DMS 273 (cell line): Measurements from ENCODE around the gene ZDHHC17.
A peak's percentile ranks its signal among the peaks of the same experiment; 100 is the strongest.
"Not testable (repeated sequence)": the region's sequence is repeated elsewhere in the genome, so short reads cannot be mapped to it uniquely, and the experiment has no call there.

ENCODE experiments used
- DNase-seq: peaks from one replicate; lab custom pipeline; 2025; ENCODE audit not compliant: unreplicated experiment; lab: John Stamatoyannopoulos, UW

ZDHHC17 gene, protein sequence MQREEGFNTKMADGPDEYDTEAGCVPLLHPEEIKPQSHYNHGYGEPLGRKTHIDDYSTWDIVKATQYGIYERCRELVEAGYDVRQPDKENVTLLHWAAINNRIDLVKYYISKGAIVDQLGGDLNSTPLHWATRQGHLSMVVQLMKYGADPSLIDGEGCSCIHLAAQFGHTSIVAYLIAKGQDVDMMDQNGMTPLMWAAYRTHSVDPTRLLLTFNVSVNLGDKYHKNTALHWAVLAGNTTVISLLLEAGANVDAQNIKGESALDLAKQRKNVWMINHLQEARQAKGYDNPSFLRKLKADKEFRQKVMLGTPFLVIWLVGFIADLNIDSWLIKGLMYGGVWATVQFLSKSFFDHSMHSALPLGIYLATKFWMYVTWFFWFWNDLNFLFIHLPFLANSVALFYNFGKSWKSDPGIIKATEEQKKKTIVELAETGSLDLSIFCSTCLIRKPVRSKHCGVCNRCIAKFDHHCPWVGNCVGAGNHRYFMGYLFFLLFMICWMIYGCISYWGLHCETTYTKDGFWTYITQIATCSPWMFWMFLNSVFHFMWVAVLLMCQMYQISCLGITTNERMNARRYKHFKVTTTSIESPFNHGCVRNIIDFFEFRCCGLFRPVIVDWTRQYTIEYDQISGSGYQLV

DNA sequence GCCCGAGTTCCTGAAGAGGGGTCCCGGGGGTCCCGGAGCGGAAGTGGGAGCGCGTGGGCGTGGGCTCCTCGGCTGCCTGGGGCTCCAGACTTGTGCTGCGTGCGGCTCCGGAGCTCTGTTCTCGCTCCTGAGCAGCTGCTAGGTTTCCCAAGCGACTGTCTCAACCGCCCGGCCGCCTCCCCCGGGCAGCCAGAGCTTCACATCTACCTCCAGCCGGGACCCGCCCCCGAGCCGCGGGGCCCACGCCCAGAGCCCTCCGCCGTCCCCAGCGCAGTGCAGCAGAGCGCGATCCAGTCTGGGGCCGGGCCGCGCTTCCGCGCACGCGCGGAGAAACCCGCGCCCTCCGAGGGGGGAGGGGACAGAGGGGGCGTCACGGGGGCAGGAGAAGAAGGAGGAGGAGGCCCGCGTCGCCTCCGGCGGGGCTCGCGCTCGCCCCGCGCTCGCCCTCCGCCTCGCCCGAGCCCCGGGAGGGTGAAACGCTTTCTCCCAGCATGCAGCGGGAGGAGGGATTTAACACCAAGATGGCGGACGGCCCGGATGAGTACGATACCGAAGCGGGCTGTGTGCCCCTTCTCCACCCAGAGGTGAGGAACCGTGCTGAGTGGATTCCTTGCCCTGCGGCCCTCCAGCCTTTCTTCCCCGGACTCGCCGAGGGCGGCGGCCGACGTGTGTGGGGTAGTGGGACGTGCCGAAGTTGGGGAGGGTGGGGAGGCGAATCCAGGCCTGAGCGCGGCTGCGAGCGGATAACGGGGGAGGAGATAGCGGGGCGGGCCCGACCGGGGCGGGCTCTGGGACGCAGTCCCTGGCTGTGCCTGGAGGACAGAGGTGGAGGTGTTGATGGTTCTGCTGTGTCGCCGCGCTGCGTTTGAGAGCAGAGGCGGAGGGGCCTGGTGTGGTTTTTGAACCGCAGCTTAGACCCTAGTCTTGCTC, at the start of gene ZDHHC17:
TSS of gene ZDHHC17 (plus strand) at position 370 of the 930 bp plus-strand sequence. CDS start at position 492, 122 bp downstream.
- peak; percentile 99 for DNase-seq

DNA sequence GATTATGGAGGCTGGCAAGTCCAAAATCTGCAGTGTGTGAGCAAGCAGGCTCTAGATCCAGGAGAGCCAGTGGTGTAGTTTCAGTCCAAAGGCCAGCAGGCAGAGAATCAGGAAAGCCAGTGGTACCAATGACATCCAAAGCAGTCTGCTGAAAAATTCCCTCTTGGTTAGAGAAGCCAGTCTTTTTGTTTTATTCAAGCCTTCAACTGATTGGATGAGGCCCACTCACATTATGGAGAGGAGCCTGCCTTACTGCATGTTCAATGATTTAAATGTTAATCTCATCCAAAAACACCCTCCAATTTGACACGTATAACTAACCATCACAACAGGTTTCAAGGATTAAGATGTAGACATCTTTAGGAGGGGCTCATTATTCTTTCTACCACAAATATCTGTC, 49.5 kb upstream of the ZDHHC17 start:
- DNase-seq = no peak

DNA sequence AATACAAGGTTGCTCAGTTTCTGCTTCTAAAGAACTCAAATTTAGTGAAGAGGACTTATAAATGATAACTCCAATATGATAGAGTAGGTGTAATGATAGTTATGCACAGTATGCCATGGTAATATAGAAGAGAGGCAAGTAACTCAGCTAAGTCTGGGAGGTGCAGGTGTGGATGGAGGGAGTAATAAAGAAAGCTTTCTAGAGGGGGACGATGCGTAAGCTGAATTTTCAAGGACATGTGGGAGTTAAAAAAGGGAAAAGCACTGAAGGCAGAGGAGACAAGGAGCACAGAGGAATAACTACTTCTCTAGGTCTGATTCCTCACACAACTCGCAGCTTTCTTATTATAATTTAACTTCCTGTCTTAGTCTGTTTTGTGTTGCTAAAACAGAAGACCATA, 49.1 kb upstream of the ZDHHC17 start:
- no peak for DNase-seq

DNA sequence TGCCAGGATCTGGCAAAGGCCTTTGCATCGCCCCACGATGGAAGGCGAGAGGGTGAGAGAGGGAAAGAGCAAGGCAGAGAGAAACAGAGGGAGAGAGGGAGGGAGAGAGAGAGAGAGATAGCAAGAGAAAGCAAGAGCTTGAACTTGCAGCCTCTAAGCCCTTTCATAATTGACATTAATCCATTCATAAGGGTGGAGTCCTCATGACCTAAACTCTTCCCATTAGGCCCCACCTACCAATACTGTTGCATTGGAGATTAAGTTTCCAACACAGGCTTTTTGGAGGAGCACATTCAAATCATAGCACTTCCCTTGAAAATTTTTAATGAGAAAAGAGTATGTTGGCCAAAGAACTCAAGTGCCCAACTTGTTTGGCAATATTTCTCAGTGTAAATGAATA, 48.6 kb upstream of the ZDHHC17 start:
- no peak for DNase-seq

DNA sequence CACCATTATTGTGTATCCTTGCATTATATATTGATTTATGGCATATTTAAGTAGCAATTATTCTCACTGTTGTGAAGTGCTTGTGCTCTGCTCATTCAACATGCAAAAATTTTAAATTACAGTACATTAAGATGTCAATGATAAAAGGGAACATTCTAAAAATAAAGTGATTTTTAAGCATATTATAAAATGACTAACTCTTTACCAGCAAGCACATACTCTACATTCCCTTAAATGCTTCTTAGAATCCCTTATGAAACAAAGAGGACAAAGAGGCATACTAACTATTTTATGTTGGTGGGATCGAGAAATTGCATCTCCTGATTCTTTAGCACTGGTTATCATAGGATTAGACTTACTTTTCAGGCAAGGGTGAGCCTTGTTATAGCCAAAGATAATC, 46.6 kb upstream of the ZDHHC17 start:
- DNase-seq = no peak

DNA sequence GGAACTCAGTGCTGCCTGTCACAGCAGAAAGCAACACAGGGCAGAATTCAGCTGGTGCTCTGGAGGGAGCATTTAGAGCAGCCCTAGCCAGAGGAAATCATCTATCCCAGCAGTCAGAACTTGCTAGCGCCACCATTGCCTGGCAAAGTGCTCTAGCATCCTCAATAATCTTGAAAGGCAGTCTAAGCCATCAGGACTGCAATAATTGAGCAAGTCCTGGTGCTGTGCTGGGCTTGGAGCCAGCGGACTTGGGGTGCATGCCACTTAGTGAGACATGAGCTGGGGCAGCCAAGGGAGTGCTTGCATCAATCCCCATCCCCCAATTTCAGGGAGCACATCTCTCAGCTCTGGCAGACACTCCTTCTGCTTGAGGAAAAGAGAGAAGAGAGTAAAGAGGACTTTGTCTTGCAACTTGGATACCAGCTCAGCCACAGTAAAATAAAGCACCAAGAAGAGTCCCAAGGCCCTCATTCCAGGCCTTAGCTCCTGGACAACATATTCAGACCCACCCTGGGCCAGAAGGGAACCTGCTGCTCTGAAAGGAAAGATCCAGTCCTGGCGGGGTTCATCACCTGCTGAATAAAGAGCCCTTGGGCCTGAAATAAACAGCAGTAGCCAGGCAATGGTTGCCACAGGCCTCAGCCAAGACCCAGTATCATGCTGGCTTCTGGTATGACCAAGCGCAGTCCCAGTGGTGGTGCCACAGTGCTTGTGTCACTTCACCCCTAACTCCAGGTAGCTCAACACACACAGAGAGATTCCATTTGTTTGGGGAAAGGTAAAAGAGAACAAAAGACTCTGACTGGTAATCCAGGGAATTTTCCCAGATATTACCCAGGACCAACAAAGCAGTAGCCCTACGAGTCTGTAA, 44.5 kb upstream of the ZDHHC17 start:
- no peak for DNase-seq

DNA sequence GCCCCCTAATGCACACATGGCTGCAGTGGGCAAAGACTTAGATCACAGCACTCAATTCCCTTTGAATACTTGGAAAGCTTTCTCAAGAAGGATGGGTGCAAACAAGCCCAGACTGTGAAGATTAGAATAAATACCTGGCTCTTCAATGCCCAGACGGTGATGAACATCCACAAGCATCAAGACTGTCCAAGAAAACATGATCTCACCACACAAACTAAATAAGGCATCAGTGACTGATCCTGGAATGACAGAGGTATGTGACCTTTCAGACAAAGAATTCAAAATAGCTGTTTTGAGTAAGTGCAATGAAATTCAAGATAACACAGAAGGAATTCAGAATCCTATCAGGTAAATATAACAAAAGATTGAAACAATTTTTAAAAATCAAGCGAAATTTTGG, 43.8 kb upstream of the ZDHHC17 start:
- DNase-seq = no peak

DNA sequence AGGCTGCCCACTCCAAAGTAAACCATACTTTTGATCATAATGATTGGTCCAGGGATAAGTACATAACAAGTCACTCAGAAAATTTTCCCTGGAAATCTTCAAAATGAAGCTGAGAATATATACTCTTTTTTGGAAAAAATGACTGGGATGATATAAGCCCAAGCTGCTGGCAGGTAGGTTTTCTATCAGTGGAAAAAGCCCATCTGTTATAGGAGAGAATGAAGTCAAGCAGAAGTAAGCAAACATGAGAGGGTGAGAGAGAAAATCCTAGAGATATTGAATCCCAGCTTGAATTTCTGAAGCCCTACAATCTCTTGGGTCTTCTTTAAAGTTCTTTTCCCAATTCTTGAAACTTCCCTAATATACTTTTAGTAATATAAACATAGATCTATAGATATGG, 37.3 kb upstream of the ZDHHC17 start:
- peak; percentile 4 for DNase-seq

DNA sequence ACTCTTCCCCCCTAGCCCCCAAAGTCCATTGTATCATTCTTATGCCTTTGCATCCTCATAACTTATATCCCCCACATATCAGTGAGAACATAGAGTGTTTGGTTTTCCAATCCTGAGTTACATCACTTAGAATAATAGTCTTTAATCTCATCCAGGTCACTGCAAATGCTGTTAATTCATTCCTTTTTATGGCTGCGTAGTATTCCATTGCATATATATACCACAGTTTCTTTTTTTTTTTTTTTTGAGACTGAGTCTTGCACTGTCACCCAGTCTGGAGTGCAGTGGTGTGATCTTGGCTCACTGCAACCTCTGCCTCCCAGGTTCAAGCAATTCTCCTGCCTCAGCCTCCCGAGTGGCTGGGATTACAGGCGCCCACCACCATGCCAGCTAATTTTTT, 31.7 kb upstream of the ZDHHC17 start:
- not testable (repeated sequence) for DNase-seq

DNA sequence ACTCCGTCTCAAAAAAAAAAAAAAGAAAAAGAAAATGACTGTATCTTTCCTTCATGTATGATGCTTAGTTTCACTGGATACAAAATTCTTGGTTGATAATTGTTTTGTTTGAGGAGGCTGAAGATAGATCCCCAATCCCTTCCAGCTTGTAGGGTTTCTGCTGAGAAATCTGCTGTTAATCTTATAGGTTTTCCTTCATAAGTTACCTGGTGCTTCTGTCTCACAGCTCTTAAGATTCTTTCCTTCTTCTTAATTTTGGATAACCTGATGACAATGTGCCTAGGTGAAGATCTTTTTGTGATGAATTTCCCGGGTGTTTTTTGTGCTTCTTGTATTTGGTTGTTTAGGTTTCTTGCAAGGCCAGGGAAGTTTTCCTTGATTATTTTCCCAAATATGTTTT, 26.2 kb upstream of the ZDHHC17 start:
- DNase-seq = not testable (repeated sequence)

DNA sequence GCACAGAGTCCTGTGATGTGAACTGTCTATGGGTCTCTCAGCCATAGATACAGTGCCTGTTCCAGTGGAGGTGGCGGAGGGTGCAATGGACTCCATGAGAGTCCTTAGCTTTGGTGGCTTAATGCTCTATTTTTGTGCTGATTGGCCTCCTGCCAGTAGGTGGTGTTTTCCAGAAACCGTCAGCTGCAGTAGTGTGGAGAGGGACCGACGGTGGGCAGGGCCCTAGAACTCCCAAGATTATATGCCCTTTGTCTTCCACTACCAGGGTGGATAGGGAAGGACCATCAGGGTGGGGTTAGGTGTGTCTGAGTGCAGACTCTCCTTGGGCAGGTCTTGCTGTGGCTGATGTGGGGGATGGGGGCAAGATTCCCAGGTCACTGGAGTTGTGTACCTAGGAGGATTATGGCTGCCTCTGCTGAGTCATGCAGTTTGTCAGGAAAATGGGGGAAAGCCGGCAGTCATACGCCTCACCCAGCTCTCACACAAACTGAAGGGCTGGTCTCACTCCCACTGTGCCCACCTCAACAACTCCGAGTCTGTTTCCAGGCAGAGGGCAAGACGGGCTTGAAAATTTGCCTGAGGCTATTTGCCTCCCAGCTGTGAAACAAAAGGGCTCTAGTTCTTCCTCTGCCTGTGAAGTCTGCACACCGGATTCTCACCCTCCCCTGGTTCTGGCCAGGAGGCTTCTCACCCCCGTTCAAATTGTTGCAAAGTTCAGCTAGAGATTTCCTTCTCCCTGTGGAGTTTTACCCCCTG, 24.9 kb upstream of the ZDHHC17 start:
- DNase-seq = no peak

DNA sequence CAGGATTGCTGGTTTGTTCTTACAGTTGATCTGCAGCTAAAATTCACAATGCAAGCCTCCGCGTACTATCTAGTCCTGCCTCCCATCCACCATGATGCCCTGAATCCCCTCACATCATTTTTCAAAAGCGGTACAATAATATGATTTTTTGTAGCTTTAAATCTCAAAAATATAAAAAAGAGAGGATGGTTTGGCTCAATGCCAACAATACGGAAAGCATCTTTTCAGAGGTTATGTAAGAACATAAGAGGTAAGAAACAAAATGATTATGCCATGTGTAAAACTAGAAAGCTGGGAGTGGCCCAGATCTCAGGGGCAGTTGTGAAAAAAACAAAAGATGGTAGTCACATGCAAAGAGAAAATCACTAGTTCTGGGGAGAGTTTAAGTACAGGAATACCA, 24.0 kb upstream of the ZDHHC17 start:
- no peak for DNase-seq

DNA sequence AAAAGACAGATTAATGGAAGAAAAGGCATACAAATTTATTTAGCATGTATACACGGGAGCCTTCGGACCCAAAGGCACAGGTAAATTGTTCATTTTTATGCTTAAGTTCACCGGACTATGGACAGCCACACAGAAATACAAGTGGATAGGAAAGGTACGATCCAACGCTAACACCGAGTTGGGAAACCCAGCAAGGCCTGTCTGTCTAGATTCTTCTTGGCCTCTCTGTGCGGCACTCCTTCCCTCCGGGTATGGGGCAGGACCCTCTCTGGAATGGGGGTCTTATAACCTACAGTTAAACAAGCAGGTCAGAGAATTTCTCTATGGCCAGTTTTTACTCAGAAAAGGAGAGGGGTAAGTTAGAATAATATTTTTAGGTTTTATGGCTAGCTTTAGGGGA, 23.4 kb upstream of the ZDHHC17 start:
- no peak for DNase-seq

DNA sequence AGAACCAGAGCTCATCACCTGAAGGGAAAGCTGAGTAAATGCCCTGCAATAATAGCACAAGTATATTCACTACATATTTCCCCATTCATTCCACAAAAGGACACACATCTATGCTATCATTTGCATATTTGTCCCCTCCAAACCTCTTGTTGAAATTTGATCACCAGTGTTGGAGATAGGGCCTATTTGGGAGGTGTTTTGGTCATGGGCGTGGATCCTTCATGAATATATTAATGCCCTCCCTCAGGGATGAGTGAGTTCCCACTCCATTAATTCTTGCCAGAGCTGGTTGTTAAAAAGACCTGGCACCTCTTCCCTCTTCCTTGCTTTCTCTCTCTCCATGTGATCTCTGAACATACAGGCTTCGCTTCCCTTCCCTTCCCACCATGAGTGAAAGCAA, 18.6 kb upstream of the ZDHHC17 start:
- peak; percentile 47 for DNase-seq

DNA sequence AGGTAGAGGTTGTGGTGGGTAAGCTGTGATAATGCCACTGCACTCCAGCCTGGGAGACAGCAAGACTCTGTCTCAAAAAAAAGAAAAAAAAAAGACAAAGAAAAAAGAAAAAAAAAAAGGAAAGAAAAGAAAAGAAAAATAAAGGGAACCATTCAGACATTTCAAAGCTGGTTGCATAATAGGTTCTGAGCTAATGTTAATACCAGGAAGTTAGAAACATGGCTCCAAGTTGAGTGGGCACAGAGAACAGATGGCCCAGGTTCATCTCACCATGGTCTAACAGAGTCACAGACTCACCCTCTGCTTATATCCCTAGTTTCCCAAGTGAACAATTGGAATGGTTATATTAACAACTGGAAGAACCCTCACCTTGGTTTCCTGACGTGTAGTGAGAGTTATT, 17.4 kb upstream of the ZDHHC17 start:
- DNase-seq = no peak

DNA sequence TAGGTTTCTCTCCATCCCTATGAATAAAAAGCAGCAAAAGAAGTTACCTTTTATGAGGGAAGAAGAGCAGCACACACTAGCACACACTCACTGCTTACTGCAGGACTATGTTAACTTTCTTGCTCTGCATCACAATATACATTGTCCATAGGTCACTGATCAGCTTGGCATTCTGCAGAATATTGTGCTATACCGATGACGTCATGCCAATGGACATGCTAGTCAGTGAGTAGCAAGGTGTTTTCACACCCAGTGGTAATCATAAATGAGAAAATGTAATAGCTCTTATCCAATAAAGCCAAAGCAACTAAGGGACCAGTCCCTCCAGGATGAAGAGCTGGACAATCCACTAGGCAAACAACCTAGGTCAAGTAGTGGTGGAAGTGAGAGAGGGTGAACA, 16.7 kb upstream of the ZDHHC17 start:
- DNase-seq = no peak

DNA sequence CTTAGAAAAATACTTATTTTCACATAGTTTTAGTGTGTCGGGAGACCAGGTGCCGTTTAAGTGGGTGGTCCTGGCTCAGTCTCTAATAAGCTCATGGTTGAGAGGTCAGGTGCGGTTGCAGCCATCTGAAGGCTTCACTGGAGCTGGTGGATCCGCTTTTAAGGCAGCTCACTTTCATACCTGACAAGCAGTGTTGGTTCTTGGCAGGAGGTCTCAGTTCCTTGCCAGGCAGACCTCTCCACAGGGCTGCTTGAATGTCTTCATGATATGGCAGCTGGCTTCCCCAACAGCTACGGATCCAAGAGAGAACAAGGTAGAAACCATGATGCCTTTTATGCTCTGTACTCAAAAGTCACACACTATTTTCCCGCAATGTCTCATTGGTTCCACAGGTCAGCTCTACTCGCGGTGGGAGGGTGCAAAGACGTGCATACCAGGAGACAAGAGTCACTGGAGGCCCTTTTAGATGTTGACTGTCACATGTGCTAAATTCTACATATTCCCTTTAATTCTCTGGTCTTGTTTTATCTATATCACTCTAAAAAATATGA, 8.0 kb upstream of the ZDHHC17 start:
- no peak for DNase-seq

DNA sequence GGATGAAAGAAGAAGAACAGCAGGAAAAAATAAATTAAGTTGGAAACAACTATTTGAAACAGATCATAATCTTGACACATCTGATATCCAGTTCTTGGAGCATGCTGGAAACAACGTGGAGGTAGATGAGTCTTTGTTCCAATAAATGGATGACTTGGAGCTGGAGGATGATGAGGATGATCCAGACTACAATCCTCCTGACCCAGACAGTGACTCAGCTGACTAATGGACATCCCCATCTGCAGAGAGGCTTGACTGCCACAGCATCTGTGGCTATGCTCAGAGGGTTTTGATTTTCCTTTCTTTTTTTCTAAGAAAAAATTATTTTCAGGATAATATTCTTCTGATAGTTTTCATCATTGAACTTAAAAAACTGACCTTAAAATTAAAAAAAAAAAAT, 6.2 kb upstream of the ZDHHC17 start:
- no peak for DNase-seq

DNA sequence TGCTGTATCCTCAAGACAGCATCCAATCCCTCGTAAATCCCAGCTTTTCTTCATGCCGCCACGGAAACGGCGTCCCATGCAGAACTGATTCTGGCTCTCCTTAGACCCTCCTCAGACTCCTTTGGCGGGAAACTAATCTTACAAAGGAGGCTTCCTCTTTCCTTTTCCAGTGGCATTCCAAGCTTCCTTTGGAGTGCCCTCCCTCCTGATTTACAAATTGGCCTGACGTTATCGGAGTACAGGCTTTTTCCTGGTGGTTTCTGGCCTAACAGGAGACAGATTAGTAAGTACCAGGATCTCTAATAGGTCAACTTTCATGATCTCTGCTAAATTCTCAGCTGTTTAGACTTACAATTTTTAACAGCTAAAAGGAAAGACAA, 1.3 kb upstream of the ZDHHC17 start:
- no peak for DNase-seq

DNA sequence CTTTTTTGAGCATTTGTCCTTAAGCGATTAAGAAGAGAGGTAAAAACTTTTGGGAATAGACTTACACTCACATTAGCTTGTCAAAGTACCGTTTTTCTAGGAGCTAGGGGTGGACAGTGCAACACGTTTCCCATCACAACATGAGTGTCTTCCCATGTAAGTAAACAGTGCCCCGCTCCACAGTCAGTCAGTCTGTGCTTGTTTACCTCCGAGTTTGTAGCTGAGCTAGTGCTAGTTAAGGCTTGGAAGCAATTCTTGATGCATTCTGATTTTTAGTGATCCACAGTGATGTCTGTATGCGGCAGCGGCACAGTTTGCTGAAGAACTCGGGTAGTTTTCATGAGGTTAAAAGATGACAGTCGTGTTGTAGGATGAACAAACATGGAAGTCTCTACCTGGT, 941 bp downstream of the ZDHHC17 start:
- DNase-seq = peak; percentile 38
